GM19328 (cell line): ENCODE data around the gene NUCKS1.

Experiments used
- ATAC-seq: cut with Tn5 transposase; IDR thresholded peaks from one replicate; pipeline ENCODE4 v1.9.1; 2021; ENCODE audit warnings: mild to moderate bottlenecking, moderate library complexity; ENCODE audit not compliant: unreplicated experiment

The NUCKS1 gene

GRCh38 chr1:205772607-205773032 is 22.6 kb upstream of the NUCKS1 start:
- ATAC-seq: no peak

DNA sequence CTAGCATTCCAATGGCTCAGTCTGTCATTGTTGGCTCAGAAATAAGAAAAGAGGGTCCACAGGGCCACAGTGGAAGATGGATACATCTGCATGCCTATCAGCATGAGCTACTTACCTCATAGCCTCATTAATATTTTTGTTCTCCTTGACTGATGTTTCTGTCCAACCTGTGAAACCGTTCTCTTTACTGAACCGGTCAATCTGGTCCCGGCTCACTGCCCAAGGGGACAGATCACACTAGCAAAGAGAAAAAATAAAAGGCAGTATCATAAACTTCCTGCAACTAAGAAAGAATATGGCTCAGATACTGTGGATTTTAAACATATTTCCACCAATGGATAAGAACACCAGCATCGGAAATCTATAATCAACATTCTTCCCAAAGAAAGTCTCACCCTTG is 20.6 kb upstream of the NUCKS1 start:
- no peak for ATAC-seq

GRCh38 chr1:205769641-205770365 is 19.8 kb upstream of the NUCKS1 start:
- ATAC-seq: no peak

DNA sequence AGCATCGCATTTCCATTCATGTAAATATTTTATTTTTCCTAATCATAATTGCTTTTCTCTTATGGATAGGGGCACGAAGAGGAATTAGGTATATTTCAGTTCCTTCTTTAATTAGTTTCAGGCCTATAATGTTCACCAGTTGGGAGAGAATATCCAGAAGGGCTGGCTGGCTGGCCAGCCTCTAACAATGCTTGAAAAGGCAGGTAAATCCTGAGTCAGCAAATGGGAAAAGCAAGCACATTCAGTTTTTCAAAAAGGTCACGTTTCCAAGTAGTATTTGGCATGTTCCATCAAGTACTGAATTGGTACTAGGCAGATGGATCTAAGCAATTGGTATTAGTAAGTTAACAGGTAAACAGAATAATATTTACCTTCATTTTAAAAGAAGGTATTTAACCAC is 17.3 kb upstream of the NUCKS1 start:
- no peak for ATAC-seq

GRCh38 chr1:205766570-205766969 is 16.6 kb upstream of the NUCKS1 start:
- ATAC-seq: no peak

DNA sequence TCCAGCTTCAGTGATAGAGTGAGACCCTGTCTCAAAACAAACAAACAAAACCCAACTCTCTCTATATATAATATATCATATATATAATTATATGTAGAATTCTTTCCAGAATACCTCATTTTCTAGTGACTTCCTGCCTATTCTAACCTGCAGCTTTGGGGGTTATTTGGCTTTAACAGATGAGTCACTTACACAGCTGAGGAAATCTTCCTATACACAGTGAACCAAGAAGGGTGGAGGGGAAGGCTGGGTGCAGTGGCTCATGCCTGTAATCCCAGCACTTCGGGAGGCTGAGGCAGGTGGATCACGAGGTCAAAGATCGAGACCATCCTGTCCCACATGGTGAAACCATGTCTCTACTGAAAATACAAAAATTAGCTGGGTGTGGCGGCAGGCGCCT is 16.1 kb upstream of the NUCKS1 start:
- no peak for ATAC-seq

DNA sequence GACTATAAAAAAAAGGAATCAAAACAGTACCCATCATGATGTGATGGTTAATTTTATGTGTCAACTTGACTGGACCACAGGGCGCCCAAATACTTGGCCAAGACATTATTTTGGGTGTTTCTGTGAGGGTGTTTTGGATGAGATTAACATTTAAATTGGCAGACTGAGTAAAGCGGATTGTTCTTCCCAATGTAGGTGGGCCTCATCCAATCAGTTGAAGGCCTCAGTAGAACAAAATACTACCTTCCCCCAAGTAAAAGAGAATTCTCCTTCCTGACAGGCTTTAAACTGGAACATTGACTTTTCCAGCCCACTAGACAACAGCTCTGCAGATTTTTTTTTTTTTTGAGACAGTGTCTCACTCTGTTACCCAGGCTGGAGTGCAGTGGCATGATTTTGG is 14.6 kb upstream of the NUCKS1 start:
- no peak for ATAC-seq

- ATAC-seq: no peak
These were observed 14.0 kb upstream of the NUCKS1 start for GRCh38 chr1:205763980-205764379.

DNA sequence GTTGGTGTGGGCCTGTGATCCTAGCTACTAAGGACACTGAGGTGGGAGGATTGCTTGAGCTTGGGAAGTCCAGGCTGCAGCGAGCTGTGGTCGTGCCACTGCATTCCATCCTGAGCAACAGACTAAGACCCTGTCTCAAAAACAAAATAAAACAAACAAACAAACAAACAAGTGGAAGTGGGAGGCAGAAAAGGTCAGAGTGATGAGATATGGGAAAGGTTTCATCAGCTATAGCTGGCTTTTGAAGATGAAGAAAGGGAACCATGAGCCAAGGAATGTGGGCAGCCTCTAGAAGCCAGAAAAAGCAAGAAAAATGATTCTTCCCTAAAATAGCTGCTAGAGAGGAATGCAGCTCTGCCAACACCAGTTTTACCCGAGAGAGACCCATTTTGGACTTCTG is 10.6 kb upstream of the NUCKS1 start:
- ATAC-seq: no peak

DNA sequence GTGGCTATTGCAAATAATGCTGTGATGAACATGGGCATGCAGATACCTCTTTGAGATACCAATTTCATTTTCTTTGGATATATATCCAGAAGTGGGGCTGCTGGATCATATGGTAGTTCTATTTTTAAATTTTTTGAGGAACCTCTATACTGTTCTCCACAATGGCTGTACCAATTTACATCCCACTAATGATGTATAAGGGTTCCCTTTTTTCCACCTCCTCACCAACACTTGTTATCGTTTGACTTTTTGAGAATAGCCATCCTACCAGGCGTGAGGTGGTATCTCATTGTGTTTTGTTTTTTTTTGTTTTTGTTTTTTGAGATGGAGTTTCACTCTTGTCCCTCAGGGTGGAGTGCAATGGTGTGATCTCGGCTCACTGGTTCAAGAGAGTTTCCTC is 6.6 kb upstream of the NUCKS1 start:
- ATAC-seq: no peak

DNA sequence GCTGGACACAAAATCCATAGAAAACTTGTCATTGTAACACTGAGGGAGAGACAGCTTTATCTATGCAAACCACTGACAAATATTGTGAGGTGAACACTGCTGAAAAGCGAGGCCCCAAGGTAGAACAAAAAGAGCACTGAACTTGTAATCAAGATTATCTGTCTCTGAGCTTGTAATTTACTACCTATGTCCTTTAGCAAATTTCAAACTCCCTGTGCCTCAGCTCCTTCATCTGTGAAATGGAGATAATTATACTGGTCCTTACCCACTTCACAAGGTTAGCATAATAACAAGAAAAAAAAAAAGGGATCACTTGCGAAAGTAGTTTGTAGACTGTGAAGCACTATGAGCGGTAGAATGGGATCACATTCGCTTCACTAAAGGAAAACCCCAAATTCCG is 4.9 kb upstream of the NUCKS1 start:
- no peak for ATAC-seq

- ATAC-seq: no peak
These were observed 1.2 kb upstream of the NUCKS1 start for GRCh38 chr1:205751036-205751651.

GRCh38 chr1:205749234-205750137 is 496 bp downstream of the NUCKS1 start:
- peak; percentile 76 for ATAC-seq

DNA sequence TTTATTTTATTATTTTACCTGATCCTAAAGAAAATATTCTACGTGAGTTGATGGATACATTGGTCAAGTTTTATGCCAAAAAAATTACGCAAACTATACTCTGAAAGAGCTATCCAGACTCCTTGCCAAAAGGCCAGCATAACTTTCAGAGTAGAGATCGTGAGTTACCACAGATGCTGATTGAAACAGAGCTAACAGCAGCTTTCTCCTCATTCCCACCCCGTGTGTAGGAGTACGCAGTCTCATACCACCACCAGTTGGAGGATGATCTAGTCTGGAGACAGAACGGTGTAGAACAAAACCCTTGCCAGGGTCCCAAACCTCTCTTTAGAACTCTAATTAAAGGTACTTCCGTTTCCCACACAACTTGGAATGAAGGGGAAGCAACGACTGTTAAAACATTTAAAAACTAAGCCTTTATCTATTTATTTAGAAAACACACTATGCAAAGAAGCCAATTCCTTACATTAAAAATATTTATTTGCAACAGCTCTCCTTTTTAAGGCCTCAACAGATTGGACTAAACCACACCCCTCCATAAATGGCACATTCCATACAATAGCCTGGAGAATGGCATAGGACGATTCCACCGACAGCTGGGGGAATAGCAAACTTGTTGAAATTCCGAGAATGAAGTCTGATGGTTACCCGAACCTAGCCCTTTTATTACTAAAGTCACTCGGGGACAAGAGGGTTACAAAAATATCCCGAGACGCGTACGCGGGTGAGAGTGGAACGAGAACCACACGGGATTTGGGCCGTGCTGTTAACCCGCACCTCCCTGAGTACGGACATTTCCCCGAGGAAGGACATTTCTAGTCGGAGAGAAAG is 1.4 kb downstream of the NUCKS1 start:
- ATAC-seq: no peak

- ATAC-seq: no peak
These were observed 3.1 kb downstream of the NUCKS1 start for GRCh38 chr1:205746757-205747412.

GRCh38 chr1:205744403-205744802 is 5.6 kb downstream of the NUCKS1 start:
- no peak for ATAC-seq

- no peak for ATAC-seq
These were observed 6.0 kb downstream of the NUCKS1 start for GRCh38 chr1:205743977-205744376.

DNA sequence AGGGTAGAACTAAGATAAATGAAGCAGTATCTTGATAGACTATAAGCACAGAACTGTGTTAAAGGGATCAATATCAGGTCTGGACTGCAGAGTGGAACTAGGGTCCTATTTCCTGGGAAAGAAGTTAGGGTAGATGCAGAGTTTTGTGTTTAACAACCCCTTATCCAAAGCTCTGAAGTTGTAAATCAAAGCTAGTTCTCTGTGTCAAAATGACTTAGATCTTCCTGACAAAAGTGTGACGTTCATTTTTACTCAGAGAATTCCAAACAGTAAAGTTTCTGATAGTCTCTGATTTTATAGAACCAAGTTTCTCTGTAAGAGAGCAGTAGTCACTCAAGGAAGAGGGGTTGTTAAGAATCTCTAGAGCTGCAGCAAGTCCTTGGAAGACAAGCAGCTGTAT is 8.3 kb downstream of the NUCKS1 start:
- no peak for ATAC-seq

DNA sequence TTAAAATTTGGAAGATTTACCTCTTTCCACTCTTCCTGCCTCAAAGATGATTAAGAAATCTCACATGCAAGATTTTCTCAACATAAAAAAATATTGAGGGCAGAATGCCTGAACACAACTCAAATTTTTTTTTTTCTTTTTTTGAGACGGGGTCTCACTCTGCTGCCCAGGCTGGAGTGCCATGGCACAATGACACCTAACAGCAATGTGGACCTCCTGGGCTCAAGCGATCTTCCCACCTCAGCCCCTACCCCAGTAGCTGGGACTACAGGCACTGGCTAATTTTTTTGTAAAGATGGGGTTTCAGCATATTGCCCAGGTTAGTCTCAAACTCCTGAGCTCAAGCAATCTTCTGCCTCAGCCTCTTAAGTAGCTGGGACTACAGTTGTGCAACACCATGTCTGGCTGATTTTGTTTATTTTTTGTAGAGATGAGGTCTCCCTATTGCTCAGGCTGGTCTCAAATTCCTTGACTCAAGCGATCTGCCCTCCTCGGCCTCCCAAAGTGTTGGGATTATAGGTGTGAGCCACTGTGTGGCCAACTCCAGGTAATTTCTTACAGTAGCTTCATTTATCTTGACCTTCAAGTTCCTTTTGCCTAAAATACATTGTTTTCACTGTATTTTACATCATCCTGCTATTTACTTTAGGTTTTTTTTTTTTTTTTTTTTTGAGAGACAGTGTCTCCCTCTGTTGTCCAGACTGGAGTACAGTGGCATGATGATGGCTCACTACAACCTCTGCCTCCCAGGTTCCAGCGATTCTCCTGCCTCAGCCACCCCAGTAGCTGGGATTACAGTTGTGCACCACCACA is 10.4 kb downstream of the NUCKS1 start:
- no peak for ATAC-seq

GRCh38 chr1:205735218-205735617 is 14.8 kb downstream of the NUCKS1 start:
- no peak for ATAC-seq
